IPS-11a (cell line): ENCODE measurements around the gene TAS1R1.

ENCODE experiments used
- H3K4me3 ChIP-seq: one replicate; pipeline ENCODE4 v1.5.1; 2013; ENCODE audit warnings: low read depth, low read length, control low read depth

Gene TAS1R1

DNA sequence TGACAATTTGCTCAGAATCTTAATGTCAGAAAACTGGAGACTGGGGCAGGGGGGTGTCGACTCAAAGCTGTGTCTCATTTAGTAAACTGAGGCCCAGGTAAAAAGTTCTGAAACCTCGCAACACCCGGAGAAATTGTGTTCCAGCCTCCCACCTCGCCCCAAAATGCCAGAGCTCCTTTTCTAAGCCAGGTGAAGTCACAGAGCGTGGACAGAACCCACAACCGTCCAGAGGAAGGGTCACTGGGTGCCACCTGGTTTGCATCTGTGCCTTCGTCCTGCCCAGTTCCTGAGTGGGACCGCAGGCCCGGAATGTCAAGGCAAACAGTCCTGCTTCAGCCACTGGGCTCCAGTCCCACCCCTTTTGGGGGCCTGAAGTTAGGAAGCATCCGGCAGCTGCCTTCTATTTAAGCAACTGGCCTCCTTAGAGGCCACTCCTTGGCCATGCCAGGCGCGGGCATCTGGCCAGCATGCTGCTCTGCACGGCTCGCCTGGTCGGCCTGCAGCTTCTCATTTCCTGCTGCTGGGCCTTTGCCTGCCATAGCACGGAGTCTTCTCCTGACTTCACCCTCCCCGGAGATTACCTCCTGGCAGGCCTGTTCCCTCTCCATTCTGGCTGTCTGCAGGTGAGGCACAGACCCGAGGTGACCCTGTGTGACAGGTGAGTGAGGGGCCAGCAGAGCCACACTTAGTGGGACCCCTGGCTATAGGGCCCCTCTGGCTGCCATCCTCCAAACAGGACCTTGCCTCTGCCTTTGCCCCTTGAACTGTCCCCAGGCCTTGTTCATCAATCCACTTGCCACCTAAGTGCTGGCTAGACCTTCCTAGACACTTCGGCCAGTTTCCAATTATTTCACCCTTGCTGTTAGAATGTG, at the start of gene TAS1R1:
Gene TAS1R1, plus strand, starts transcription at position 401 of the 872 bp plus-strand sequence. Its CDS starts 67 bp downstream, at position 468.
- peak within 1 kb of the TSS; percentile 97 for H3K4me3 ChIP-seq

DNA sequence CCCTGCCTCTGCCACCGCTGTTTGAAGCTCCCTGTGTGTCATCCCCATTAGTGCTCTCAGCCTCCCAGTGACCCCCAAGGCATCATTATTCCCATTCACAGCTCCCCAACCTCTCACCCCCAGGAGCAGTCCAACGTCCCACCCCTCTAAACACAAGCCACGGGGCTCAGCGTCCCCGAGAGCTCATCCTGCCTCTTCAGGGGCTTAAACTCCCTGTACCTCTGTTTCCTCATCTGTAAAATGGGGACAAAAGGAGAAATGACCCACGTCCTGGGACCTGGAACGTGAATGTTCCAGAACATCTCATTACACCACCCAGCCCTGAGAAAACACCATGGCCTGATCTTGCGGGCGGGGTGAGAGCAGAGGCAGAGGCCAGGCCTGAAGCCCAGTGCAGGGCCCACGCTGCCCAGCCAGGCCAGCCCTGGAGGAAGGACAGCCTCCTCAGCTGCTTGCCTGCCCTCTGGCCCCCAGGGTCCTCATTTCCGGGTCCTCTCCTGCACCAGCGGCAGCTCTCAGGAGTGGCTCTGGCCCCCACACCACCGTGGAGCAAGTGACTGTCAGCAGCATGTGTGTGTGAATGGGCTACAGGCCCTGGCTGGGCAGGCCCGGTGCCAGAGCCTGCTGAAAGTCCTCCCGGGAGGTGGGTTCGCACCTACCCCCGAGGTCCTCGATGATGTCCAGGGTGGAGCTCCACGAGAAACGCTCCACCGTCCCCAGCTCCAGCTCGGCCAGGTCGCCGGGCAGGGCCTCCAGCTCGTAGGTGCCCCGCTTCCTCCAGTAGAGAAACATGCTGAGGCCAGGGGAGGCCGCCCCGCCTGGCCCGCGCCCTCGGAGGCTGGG, 49.5 kb upstream of the TAS1R1 start:
- no peak overlapping the region for H3K4me3 ChIP-seq

DNA sequence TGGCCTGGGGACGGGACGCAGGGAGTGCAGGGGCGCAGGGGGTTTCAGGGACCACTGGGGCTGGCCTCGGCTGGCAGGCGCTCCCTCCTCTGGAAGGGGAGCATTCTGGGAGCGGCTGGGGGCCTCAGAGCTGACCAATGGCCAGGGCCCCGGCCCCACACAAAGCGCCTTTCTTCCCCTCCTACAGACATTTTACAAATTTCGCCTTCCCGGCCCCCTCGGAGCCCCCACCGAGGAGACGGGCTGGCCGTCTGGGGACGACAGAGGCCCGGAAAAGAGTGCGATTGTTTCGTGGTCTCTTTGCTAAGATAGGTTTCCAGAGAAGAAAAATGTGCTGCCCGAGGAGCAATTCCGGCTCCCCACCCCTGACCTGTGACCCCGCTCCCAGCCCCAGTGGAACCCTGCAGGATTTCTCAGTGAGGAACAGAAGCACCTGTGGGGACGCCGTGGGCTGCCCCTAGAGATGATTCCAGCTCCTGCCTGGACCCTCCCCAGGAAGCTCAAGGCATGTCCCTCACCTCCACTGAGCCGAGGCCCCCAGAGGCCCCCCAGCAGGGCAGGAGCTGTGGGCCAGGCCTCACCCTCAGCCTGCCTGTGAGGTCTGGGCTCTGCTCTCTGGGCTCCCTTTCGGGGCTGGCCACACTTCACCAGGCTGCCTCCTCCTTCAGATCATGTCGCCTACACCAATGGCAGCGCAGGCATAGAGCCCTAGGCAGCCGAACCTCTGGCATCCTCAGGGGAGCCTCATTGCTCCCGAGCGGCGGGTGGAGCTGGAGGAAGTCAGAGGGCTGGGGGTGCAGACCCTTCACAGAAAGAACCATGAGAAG, 48.7 kb upstream of the TAS1R1 start:
- no peak overlapping the region for H3K4me3 ChIP-seq

DNA sequence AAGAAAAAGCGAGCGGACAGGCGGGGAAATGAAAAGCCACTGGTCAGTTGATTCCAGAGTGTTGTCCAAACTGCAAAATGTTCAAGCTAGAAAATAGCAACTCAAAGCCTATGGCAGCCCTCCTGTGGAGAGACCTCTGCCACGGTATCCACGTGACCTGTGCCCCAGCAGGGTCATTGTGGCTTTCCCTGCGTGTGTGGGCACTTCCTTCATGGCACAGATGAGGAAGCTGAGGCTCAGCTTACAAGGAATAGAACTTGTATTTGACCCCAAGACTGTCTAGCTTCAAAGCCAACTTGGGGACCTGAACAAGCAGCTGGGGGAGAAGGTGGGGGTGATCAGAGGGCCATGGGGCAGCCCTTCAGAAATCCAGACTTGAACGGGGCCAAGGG, 48.1 kb upstream of the TAS1R1 start:
- H3K4me3 ChIP-seq: no peak overlapping the region

DNA sequence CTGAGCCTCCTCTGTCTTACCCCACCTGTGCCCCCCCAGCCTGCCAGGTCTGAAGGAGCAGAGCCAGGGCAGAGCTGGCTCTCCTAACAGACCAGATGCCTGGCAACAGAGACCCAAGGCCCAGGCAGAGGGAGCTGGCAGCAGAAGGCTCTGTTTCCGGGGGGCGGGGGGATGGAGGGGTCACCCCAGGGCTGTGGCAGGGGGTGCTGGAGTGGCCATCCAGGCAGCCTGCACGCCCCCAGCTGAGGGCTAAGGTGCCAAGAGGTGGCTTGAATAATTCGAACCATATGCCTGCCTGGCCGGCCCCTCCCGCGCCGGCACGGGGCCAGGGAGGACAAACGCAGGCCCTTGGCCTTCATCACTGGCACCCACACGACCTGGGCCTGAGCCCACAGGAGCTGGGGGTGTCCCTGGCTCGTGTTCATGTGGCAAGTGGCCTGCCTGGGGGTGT, 47.6 kb upstream of the TAS1R1 start:
- H3K4me3 ChIP-seq: no peak overlapping the region

DNA sequence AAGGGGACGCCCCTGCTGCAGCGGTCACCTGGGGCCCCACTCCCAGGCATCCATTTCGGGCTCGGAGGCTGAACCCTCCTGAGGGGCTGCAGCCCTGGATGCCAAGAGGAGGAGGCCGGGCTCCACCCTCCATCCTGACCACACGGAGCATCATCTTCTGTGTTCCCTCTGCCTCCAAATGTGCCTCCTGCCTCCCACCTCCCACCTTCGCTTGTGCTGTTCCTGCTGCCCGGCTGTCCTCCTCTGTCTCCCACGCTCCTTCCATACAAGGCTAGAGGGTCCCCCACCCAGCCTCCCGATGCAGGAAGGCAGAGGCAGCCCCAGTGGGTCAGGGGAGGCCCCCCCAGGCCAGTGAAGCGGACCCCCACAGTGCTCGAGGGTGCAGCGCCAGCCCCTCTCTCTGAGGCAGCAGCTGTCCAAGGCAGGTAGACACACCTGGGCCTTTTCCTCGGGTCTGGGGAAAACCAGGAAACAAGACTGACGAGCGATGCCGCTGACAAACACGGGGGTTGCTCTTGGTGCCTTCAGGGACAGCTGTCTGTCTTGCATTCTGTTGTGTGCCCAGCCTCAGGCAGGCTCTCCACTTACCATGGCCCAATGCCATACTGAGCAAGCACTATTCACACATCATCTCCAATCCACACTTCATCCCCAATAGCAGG, 46.8 kb upstream of the TAS1R1 start:
- H3K4me3 ChIP-seq: no peak overlapping the region

DNA sequence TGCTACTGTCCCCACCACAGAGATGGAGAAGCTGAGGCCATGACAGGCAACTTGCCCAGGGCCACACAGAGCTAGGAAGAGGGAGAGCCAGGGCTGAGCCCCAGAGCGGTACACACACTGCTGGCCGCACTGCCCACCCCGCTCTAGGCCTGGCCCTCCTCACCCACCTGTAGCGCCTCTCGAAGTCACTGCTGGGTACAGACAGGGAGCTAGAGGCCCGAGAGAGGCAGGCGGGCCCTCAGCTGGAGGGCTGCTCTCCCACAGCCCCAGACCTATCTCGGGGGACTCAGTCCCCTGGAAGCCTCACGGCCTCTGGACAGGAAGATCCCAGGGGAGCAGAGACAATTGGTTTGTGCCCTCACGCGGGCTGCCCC, 46.3 kb upstream of the TAS1R1 start:
- H3K4me3 ChIP-seq: no peak overlapping the region

DNA sequence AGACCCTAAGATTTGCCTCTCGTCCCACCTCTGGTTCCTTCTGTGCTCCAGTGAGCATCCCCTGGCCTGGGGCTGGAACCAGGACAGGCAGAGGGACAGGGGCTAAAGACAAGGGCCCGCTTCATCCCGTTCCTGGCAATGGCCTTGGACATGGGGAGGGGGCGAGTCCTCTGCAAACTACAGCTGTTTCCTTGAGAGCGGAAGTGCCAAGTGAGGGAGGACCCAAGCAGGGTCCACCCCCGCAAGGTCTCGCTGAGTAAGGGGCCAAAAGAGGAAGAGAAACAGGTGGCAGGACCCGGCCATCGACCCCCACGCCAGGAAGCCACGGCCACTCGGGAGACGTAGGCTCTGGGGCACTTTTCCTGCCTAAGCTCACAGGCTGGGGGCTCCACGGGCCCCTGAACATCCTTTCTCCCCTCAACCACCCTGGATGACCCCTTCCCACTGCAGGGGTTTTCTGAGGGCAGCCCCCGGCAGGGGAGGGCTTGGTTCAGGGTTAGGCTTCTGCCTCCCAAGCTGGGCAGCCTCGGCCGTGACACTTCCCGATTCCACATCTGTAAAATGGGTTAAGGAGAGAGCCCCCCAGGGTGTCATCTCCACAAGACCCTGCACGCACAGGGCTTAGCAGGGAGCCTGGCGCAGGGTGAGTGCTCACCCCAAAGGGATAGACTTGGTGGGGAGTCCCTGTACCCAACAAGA, 45.7 kb upstream of the TAS1R1 start:
- H3K4me3 ChIP-seq: no peak overlapping the region

DNA sequence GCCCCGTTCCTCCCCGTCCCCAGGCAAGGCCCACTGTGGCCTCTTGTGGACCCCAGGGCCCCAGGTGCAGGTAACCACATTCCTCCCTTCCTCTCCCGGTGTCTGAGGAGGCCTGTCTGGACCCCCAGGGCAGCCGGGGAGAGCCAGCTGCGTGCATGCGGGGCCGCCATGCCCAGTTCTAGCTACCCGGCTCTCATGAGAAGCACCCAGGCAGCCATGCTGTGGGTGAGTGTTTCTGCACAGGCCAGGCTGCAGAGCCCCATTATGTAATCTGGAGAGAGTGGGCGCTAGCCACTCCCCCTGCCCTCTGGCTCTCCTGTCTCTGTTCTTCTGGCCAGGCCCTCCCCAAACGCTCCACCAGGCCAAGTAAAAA, 45.2 kb upstream of the TAS1R1 start:
- no peak overlapping the region for H3K4me3 ChIP-seq

DNA sequence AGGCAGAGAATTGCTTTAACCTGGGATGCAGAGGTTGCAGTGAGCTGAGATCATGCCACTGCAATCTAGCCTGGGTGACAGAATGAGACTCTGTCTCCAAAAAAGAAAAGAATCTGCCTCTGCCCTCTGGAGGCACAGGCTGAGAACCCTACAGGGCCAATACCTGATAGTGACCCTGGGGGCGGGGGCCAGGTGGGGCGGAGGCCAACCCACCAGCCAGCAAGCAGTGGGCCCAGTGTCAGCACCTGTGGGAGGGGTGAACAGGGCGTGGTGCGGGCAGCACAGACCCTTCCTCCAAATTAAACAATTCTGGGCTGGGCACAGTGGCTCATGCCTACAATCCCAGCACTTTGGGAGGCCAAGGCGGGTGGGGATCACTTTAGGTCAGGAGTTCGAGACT, 44.6 kb upstream of the TAS1R1 start:
- H3K4me3 ChIP-seq: no peak overlapping the region

DNA sequence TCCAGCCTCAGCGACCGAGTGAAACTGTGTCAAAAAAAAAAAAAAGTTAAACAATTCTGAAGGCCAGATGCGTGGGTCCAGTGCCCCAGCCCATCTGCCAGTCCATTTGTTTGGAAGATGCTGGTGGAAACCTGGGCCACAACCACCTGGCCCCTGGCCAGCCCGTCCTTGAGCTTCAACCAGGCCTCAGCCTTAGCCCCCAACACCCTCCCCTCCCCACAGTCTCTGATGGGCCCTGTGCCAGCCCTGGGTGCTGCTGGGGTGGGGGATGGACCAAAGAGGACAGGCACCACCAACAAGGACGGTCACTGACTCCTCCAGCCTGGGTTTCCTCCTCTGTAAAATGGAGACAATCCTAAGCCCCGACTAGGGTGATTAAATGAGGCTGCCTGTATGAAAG, 44.1 kb upstream of the TAS1R1 start:
- H3K4me3 ChIP-seq: no peak overlapping the region

DNA sequence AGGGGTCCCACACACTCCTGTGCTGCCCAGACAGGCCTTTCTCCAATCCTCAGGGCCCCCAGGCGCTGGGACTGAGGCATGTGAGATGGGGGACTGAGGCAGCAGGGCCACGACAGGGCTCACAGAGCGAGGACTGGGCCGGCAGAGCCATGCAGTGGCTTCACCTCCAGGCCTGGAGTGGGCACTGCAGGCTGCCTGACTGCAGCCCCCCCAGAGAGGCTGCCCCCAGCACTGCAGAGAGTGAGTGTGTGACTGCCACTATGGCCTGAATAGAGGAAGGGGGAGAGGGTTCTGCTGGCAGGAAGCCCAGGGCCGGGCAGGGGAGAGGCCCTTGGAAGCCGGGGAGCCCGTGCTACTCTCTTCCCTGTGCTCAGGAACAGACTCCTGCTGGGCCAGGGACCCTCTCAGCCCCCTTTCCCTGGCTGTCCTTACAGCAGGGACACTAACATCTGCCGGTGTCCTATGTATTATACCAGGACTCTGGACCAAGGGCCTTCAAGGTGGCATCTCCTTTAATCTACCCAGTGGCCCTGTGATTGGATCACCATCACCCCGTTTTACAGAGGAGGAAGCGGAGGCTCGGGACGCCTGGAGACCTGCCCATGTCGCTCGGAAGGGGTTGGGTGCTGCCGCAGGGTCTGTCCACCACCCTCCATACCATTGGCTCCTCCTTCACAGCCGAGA, 43.4 kb upstream of the TAS1R1 start:
- H3K4me3 ChIP-seq: no peak overlapping the region

DNA sequence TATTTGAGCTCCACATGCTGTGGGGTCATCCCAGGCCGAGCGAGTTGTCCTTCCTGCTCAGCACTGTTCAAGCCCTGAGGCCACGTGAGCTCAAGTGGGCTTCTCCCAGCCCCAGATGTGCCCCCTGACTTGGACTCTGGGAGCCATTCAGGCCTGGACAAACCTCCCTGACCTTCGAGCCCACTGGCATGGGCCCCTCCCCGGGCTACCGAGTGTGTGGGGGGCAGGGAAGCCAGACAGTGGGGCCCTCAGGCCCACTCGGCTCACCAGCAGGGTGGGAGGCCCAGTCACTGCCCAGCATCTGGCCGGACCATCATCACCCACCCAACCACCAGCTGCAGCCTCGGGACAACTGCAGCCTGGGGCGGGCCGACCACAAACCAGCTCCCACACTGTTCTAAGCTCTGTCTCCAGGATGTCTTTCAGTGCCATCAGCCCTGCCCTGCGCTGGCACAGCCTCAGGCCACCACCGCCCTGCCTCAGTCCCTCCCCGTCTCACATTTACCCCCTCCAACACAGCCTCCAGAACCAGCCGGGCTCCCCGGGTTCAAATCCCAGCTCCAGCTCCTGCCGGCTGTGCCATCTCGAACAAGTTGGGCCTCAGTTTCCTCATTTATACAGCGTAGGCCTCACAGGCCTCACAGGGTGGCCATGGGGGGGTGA, 42.7 kb upstream of the TAS1R1 start:
- H3K4me3 ChIP-seq: no peak overlapping the region

DNA sequence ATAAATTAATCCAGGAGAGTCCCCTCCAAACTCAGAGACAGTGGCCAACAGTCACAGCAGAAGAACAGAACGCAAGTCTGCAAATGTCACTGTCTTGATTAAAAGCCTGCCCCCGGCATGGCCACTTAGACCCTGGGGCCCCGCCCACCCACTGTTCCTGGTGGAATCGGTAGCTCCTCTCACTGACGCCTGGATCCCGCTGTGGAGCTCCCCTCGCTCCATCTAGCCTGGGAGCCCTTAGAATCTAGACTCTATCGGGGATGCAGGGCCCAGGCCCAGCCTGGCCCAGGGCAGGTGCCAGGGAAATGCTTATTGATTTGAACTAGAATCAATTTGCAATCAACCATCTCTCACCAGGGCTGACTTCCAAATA, 42.2 kb upstream of the TAS1R1 start:
- H3K4me3 ChIP-seq: no peak overlapping the region

DNA sequence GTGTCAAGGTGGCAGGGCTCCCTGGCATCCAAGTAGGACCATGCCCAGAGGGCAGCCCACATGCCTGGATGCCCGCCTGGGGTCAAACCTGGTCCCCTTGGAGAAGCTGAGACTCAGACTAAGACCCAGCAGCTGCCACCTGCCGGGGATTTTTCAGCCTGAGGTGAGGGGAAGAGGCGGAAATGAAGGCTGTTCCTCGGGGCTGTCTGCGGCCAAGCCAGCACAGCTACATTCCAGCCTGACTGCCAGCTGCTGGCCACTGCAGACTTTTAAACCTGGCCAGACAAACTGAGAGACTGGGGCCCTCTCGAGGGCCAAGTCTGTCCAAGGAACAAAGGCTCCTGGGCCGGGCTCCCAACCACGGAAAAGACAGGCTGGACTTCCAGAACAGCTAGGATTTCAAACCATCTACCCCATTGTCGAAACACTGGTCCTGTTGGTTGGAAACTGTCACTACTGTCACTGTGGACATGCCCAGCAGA, 41.7 kb upstream of the TAS1R1 start:
- no peak overlapping the region for H3K4me3 ChIP-seq

DNA sequence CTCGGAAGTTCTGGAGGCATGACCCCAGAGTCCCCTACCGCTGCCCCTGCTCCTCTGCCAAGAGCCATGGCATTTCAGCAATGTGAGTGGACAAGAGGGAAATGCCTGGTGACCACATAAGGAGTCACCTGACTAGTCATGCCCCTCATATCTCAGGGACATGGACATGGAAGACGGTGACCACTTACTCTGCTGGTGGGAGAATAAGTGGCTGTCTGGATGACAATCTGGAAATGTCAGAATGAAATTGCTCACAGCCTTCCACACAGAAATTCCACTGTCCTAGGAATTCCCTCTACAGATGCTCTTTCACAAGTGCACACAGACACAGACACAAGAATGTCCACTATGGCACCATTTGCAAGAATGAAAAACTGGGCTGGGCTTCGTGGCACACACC, 39.3 kb upstream of the TAS1R1 start:
- H3K4me3 ChIP-seq: no peak overlapping the region

DNA sequence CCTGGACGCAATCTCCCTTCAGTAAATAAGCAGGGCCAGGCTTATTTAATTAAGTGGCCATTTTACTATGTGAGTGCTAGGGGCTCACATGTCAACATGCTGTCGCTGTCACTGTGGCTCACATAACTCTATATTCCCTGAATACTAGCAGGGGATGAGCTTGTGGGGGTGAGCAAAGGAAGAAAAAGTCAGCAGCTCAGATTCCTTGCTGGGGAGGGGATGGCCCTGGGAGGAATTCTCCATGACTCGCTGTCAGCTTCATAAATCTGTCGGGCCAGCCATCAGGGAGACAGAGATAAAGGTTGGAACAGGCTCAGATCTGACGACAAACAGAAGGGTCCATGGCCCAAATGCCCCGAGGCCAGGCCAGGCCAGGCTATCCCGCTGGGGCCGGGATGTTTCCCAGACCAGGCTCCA, 37.7 kb upstream of the TAS1R1 start:
- H3K4me3 ChIP-seq: no peak overlapping the region

DNA sequence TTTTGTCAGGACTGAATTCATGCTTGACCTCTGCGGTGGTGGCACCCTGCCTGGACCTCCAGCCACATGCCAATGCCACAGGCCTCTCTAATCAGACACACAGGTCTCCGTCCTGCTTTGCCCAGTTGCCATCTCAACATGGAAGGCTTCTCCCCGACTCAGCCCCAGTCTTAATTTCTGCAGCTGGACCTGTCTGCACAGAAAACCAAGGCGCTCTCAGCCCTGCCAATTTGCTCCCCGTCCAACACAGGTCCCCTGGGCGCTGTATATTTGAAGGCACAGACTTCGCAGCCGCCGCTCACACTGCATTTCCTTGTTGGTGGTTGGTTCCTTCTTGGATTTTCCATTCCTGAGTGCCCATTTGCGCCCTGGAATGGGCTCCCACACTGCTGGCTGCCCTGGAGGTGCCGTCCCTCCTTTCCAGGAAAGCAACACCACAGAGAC, 35.6 kb upstream of the TAS1R1 start:
- H3K4me3 ChIP-seq: no peak overlapping the region
